ENCODE results near the gene OR10A7. TPM values are rescaled to one million over a fixed set of nuclear protein-coding genes. Genes with fewer than 3 reads are reported as not detected.

OR10A7 gene
- total and polyA plus RNA-seq, 2 of the 13 experiments (the other 11 are each of a cell fraction or from before 2014, with no cell fraction given), result not detected

DNA sequence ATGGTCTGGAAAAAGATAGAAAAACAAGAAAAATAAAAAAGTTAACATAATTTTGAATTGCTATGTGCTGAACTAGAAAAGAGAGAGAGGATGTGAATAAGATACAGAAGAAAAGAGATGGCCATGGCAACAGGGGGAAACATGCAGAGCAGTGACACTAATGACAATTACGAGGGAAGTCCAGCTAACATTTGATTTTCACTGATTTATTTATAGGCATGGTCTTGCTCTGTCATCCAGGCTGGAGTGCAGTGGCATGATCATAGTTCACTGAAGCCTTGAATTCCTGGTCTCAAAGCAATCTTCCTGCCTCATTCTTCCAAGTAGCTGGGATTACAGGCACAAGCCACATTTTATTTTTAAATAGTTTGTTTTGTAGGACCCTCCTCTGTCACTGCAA, 25.3 kb downstream of the OR10A7 start (continued):
- TF ChIP-seq, protein P1, sequence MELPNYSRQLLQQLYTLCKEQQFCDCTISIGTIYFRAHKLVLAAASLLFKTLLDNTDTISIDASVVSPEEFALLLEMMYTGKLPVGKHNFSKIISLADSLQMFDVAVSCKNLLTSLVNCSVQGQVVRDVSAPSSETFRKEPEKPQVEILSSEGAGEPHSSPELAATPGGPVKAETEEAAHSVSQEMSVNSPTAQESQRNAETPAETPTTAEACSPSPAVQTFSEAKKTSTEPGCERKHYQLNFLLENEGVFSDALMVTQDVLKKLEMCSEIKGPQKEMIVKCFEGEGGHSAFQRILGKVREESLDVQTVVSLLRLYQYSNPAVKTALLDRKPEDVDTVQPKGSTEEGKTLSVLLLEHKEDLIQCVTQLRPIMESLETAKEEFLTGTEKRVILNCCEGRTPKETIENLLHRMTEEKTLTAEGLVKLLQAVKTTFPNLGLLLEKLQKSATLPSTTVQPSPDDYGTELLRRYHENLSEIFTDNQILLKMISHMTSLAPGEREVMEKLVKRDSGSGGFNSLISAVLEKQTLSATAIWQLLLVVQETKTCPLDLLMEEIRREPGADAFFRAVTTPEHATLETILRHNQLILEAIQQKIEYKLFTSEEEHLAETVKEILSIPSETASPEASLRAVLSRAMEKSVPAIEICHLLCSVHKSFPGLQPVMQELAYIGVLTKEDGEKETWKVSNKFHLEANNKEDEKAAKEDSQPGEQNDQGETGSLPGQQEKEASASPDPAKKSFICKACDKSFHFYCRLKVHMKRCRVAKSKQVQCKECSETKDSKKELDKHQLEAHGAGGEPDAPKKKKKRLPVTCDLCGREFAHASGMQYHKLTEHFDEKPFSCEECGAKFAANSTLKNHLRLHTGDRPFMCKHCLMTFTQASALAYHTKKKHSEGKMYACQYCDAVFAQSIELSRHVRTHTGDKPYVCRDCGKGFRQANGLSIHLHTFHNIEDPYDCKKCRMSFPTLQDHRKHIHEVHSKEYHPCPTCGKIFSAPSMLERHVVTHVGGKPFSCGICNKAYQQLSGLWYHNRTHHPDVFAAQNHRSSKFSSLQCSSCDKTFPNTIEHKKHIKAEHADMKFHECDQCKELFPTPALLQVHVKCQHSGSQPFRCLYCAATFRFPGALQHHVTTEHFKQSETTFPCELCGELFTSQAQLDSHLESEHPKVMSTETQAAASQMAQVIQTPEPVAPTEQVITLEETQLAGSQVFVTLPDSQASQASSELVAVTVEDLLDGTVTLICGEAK (IDR thresholded peaks at IDR 0.05), result no peak
- TF ChIP-seq, protein P1 (CRISPR knock-in tag; IDR thresholded peaks at IDR 0.05), result no peak
- TF ChIP-seq EP300 (IDR thresholded peaks at IDR 0.05; ENCODE audit: low read depth in 2 of 2, low read length in 2 of 2) (no peak), EP300 (CRISPR knock-in tag; IDR thresholded peaks at IDR 0.05; ENCODE audit: borderline replicate concordance) (no peak), ARNT2 (CRISPR knock-in tag; IDR thresholded peaks at IDR 0.05; ENCODE audit: low read depth) (no peak)
- TF ChIP-seq, protein P2, sequence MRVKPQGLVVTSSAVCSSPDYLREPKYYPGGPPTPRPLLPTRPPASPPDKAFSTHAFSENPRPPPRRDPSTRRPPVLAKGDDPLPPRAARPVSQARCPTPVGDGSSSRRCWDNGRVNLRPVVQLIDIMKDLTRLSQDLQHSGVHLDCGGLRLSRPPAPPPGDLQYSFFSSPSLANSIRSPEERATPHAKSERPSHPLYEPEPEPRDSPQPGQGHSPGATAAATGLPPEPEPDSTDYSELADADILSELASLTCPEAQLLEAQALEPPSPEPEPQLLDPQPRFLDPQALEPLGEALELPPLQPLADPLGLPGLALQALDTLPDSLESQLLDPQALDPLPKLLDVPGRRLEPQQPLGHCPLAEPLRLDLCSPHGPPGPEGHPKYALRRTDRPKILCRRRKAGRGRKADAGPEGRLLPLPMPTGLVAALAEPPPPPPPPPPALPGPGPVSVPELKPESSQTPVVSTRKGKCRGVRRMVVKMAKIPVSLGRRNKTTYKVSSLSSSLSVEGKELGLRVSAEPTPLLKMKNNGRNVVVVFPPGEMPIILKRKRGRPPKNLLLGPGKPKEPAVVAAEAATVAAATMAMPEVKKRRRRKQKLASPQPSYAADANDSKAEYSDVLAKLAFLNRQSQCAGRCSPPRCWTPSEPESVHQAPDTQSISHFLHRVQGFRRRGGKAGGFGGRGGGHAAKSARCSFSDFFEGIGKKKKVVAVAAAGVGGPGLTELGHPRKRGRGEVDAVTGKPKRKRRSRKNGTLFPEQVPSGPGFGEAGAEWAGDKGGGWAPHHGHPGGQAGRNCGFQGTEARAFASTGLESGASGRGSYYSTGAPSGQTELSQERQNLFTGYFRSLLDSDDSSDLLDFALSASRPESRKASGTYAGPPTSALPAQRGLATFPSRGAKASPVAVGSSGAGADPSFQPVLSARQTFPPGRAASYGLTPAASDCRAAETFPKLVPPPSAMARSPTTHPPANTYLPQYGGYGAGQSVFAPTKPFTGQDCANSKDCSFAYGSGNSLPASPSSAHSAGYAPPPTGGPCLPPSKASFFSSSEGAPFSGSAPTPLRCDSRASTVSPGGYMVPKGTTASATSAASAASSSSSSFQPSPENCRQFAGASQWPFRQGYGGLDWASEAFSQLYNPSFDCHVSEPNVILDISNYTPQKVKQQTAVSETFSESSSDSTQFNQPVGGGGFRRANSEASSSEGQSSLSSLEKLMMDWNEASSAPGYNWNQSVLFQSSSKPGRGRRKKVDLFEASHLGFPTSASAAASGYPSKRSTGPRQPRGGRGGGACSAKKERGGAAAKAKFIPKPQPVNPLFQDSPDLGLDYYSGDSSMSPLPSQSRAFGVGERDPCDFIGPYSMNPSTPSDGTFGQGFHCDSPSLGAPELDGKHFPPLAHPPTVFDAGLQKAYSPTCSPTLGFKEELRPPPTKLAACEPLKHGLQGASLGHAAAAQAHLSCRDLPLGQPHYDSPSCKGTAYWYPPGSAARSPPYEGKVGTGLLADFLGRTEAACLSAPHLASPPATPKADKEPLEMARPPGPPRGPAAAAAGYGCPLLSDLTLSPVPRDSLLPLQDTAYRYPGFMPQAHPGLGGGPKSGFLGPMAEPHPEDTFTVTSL (CRISPR knock-in tag; IDR thresholded peaks at IDR 0.05; ENCODE audit: borderline replicate concordance), result no peak
- TF ChIP-seq, protein P3, sequence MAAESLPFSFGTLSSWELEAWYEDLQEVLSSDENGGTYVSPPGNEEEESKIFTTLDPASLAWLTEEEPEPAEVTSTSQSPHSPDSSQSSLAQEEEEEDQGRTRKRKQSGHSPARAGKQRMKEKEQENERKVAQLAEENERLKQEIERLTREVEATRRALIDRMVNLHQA (CRISPR knock-in tag; IDR thresholded peaks at IDR 0.05), result no peak
